Measurements from ENCODE around the gene SMG6.
A peak's percentile ranks its signal among the peaks of the same experiment; 100 is the strongest.
"Not testable (repeated sequence)": the region's sequence is repeated elsewhere in the genome, so short reads cannot be mapped to it uniquely, and the experiment has no call there.

The SMG6 gene

DNA sequence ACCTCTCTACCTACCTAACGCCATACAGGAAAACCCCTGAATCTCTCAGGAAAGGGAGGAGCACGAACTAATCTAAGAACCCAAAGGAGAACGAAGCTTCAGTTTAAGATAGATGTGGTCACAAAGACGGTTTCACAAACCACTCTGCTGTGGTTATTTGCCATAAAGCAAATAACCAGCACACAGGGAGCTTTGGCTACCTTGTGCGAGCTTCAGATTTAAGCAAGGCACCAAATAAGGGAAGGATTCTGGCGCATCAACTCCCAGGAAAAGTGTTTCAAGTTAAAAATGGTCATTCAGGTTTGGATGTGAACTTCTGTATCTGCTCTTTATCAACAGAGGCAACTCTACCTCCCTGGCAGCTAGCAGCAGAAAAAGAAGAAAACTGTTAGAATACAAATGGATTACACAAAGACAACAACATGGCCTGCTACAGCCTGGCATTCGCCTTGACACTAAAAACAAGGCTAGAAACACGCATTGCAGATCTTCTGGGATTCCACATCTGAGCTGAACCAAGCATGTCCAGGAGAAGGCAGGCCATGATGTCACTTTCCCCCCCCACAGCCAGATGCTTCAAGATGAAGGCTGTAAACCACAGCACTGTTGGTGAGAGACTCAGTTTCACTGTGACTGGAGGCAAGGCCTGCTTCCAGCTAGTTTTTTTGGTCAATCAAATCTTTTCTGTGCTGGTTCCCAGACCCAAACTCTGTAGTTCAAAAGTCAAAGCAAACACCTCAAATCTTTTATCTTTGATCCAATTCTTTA is 43.6 kb downstream of the SMG6 start:
- DNase-seq = no peak

DNA sequence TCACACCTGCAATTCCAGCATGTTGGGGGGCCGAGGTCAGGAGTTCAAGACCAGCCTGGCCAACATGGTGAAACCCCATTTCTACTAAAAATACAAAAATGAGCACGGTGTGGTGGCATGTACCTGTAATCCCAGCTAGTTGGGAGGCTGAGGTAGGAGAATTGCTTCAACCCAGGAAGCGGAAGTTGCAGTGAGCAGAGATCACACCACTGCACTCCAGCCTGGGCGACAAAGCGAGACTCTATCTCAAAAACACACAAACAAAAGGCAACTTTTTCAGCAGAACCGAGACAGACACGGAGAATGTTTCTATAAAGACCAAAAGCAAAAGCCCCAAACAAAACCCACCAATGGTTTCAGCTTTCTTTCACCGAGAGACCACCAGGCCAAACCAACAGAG is 44.8 kb downstream of the SMG6 start:
- not testable (repeated sequence) for DNase-seq

DNA sequence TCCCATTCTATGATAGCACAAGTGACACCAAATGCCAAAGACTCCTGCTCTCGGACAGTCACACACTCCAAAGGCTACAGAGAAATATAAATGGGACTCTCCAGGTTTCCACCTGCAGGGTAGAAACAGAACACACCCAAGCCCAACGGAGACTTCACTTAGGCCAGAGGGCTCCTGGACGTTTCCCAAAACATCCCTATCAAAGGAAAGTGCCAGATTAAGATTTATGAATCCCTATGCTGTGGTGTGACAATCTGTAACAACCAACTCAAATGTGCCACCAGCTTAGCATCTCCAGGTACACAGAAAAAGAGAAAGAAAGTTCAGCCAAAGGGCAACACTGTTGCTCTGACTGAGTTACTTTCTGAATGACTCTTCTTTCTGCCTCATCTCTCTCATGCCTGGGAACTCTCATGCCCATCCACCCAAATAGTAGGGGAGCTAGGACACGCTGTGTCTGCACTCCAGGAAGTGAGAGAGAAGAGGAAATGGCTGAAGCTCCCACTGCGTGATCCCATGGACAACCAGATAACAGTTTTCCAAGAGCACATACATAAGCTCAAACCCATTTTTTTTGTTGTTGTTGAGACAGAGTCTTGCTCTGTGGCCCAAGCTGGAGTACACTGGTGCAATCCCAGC is 49.7 kb downstream of the SMG6 start:
- DNase-seq = no peak

DNA sequence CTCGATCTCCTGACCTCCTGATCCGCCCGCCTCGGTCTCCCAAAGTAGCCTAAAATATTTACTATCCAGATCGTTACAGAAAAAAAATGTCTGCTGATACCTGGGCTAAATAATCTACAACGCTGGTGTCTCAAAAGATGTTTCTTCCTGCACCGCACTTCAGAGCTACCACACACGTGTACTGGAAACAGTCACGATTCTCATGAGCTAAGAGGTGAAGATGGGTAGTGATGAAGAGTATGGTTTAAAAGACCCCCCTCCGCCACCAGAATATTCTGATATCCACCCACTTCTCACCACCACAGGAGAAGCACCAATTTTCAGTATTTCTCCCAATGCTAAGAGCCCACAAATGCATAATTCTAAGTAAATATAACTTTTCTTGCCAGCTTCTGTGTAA is 50.2 kb downstream of the SMG6 start:
- DNase-seq = no peak

DNA sequence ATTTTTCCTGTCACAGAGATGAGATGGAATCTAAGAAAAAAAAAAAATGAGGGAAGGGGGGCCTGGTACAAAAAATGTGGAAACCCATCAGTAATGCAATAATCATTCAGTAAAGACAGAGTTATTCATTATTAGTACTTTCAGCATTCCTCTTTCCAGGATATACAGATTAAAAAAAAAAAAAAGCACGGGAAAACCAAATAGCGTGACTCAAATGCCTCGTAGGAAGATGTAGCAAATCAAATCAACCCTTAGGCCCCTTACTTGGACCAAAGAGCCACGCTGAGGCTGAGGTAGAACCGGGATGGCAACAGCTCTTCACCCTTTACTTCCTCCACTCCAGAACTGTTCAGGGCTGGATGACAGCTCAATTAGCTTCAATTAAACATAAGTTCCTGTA is 52.5 kb downstream of the SMG6 start:
- no peak for DNase-seq

DNA sequence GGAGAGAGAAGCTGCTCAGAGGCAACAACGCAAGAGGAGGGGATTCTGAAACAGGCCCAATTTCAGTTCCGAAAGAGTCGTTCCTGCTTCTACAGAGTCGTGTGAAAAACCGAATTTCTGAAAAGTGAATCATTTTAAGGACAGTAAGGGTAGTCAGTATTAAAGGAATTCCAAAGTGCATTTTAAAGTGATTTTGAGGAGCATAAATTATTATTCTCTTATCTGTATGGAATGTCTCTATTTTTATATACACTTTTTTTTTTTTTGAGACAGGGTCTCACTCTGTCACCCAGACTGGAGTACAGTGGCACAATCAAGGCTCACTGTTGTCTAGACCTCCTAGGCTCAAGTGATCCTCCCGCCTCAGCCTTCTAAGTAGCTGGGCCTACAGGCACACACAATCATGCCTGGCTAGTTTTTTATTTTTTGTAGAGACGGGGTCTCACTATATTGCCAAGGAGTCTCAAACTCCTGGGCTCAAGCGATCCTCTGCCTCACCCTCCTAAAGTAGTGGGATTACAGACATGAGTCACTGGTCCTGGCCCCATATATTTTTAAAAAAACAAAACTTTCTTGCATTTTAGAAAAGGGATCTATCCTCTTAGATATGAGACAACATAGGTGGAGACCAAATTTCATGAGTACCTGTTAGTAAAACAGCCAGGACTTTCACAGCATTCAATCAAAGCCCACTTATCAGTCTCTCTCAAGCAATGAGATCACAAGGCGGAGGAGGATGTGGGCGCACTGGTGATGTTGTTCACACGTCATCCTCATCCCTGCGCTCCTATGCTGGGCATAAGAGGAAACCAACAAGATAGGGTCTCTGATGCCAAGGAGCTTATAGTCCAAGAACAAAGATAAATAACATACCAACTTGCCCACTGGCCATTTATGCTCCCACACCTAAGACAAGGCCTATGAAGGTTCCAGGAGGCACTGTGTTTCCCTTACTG is 53.2 kb downstream of the SMG6 start:
- DNase-seq = no peak

DNA sequence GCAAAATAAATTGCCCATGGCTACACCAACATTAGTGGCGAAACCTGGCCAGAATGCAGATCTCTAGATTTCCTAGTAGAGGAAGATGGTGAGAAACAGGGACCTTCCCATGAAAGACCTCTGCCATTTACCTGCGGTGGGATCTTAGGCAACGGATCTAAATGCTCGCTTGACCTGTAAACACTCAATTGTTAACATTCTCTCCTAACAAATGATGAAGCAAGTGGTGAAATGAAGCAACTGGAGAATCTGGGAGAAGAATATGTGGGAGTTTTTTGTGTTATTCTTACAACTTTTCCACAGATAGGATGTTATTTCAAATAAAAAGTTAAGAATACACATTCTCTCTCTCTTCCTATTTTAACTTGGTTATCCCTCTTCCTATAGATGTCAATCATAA is 56.6 kb downstream of the SMG6 start:
- no peak for DNase-seq

DNA sequence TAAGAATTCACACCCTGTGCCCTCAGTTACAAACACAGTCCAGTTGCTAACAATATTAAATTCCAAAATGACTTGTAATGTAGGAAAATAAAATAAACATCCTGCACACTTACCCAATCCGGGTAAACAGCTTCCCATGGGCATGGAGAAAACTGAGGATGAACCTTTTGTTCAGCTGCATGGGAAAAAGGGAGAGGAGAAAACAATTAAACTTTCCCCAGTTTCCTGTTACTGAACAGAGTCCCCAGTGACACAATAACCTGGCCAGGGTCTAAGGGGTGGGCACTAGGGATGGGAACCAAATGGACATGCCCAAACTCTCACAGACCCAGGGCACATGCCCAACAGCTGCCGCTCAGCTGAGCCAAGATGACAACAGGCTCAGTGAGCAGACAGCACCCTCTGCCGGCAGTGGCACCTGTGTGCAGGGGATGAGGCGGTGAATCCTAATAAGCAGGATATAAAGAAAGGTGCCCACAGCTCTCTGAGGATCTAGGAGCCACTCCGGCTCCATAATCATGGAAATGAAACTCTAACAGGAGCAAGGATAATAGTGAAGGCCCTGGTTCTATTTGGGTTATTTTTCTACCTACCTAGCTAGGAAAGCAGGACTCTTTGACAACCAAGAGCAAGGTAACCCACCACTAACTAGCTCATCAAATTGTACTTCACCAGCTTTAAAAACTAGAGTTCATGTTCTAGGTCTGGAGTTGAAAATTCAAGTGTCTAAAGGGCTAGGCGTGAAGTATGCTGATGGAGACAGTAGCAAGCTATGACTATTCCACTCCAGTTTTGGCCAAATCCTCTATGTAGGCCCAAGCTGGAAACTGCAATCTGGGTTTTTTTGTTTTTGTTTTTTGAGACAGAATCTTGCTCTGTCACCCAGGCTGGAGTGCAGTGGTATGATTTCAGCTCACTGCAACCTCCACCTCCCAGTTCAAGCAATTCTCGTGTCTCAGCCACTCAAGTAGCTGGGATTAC is 58.8 kb downstream of the SMG6 start:
- peak; percentile 83 to 84 for DNase-seq

DNA sequence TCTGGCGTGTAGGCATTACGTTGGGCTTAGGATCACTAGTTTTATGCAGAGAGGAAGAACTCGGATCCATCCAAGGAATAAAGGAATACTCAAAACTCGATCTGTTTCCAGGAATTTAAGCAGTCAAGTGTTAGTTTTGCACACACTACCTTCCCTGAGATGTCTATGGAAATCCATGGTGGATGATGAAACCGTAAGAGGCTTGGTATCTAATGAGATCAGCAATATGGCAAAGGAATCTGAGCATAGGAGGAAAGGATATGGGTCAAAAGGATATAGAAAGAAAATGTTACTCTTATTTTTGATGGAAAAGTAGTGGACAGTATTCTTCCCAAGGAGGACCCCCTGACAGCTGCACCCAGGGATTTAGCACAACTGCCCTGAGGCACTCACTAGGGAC is 59.6 kb downstream of the SMG6 start:
- DNase-seq = no peak

DNA sequence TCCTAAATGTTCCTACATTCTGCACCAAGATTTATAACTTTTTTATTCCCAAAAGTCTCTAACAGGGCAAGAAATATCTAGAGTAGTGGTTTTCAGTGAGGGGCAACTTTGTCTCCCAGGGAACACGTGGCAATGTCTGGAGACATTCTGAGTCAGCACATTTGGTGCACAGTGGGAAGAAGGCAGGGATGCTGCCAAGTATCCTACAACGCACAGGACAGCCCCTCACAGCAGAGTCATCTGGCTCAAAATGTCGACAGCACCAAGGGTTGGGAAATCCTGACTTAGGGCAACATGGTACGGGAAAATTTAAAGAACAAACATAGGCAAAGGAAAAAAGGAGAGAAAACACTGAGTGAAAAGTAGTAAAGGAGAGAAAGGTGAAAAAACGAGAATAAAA is 61.8 kb downstream of the SMG6 start:
- DNase-seq = no peak

DNA sequence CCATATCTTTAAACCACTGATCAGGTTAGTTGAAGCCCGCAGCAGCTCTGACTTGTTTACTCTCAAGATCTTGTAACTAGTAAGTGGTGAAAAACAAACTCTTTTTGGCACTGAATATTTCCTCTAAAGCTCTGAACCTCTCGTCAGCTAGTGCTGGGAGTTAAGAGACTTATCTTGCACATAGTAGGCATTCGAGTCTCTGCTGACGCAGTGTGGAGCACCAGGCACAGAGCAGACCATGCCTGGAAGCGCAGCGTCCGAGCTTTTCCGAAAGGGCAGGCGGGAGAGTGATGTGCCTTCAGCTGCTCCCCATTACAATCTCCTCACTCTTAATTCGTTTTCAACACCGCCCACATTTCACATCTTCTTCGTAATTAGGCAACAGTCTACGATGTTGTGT is 63.0 kb downstream of the SMG6 start:
- DNase-seq = no peak

DNA sequence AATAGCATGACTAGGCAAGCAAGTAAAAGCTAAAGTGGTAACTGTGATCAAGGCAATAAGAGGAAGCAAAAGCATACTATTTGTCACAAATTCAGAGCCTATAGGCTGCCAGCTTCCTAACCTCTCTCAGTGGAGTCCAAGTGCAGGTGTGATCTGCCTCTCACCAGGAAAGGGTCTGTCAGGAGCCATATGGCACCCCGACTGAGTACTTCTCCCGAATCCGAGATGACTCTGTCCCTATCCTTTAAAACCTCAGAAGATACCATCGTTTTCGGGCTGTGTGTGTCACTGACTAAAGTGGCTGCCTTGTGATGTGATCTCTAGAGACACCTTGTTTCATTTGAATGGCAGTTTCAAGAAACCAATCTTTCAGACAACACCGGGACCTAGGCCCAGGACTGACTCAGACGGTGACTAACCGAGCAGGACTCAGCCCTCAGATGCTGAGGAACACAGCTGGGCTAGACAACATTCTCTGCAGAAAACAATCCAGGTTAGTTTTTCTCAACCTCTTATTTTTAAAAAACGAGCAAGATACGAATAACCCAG is 63.6 kb downstream of the SMG6 start:
- no peak for DNase-seq

DNA sequence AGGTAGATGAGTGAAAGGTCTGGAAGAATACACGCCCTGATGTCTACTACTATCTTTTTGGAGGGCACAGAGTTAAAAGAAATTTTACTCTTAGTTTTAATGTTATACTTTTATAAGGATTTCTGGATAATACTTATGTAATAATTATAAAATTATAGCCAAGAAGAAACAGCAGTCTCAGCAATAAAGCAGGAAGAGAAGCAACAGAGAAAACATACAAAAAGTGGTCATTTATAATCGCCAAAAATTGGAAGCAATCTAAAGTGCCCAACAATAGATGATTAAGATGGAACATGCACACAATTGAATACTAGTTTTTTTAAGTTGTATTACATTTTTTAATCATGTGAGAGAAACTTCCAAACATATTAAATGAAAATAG is 64.4 kb downstream of the SMG6 start:
- DNase-seq = no peak

DNA sequence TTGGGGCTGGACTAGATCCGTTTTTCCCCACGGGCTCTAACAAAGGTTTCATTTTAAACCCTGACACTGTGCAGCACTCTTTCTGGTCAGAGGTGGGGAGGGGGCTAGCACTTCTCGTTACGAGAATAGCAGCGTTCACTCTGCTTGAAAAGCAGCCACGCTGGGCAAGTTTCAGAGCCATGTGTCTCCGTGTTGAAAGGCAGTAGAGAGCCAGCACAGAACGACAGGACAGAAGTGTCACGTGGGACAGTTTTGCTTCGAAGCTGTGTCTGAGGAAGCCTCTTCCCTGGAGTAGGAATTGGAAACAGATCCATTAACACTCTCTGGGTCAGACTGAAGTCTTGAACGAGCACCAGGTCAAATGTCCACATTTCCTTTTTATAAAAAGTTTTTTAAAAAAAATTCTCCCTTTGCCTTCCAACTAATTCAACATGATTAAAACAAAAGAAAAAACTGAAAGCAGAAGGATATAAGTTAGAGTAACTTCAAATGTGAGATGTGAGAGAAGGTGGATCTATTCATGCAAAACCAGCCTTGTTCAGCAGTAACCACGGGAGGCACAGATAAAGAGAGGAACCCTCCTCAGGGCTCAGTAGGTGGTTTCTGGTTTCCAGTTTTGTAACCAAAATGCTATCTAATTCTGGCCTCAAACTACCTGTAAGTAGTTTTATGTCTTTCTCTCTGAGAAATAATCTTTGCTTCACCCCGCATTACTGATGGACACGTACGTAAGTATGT is 65.0 kb downstream of the SMG6 start:
- no peak for DNase-seq

DNA sequence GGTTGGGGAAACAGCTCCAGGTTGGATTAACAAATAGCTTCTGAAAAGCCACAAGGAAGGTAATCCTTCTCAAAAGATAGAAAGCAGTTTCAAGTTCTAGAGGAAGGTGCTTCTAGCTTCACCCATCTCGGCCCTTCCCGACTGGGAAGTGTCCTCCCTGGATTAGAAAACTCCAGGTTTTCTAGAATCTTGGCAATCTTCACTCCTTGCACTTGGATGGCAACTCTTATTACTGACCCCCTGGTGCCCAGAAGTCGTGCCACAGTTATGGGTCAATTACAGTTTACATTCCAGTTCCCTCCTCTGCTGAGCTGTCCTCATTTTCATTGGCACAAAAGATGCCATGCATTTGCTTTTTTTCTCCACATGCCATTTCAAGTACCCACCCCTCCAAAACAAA is 65.6 kb downstream of the SMG6 start:
- DNase-seq = no peak

DNA sequence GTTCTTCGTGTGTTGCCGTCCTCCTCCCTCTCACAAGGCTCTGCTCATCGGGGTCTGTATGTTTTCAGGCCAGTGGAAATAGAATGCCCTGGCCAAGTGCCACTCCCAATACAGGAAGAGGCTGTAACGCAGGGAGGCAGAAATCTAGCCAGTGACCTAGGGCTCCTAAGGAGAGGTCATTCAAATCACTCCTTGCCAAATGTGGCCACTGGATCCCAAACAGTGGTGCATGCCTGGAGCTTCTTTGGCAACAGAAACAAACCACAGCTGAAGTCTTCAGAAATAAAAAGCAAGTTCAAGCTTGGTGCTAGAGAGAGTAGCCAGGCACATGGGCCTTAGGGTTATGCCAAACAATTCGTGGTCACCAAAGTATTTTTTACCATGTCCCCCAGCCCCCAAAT is 66.1 kb downstream of the SMG6 start:
- no peak for DNase-seq

DNA sequence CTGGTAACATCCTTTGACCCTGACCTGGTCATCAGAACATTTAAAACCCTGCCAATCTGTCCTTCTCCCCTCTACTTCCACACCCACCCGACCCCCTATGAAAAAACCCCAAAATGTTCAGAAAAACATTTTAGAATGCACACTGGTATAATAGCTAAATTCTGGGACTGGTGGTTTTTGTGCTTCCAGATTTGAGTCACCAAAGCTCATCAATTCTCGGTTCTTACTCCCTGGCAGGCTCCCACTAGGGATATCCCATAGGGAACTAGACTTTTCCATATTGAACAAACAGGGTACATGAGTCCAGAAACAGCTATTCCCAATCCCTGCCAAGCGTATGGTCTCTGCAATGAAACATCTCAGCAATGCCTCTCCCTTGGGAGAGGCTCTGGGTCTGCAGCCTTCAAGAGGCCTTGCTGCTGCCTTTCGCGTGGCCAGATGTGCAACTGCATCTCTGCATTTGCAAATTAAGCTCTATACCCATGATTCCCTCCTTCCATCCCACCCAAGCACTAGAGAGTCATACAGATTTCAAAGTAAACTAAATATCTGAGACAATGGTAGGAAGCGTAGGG is 67.7 kb downstream of the SMG6 start:
- no peak for DNase-seq

DNA sequence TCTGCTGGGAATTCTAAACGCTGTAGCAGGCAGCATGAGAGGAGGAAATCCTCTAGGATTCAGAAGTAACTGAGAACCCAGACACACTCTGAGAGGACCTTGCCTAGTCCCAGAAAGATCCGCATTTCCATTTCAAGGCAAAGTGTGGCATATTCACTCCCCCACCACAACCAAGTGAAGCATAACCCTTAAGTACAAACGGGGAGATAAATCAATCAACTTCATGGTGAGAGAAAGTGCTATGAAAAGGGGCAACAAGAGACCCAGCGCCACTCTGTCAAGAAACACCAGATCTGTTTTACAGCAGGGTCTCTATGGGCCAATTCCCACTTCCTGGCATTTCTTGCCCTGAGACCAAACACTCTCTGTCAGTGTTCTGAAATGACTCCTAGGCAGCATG is 68.3 kb downstream of the SMG6 start:
- no peak for DNase-seq

DNA sequence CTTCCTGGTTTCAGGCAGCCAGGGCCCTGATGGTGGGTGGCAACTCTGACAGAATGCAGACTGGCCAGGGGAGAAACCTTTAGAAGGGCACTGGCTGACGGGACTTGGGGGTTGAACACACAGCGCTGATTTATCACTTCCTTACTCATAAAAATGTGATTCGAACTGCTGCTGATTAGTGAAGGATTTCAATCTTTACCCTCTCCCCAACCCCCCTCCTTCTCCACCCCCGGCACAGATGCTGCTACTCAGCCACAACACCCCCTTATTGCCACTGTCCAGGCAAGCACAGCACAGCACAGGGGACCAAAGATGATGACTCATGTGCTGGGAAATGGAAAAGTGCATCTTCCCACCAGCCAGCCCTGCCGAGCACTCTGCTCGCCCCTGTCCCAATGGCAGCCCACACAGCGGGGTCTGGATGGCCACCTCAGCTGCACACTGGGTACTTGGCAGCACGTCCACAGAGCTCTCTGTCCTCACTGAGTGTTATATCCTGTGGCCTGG is 70.1 kb downstream of the SMG6 start:
- DNase-seq = no peak

DNA sequence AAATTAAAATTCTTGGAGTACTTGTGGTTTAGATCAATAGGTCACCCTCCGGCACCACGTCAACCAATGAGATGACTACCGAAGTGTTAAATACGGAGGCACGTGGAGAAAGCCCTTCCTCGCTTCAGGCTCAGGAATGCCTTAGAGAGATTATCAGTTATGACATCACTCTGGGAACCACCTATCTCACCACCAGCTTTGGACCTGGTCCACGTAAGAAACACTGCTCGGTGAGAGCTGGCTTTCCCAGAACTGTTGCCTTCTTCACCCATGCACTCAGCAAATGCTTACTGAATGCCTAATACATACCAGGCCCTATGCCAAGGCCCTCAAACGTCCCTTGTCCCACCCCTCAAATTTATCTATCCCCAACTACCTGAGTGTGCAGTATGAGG is 71.3 kb downstream of the SMG6 start:
- DNase-seq = no peak

DNA sequence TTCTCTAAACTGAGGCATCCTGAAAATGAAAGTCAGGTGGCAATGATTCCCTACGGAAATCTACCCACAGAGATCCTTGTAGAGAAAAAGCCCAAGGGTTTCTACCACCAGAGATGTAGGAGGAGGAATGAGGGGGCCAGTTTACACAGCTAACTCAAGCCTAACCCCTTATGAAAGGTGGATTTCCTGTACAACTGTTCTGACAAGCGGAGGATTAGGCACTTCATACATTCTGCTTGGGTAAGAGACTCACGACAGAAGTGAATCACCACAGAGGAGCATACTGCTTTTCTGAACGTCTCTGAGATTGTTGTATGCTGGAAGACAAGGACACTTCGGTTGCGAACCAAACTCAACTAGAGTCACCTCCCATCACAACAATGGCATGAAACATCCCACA is 72.7 kb downstream of the SMG6 start:
- DNase-seq = no peak
